K562 treated with DMSO at 1 percent for 24 hours (cell line): ENCODE data around the gene PPP2R3B. TPM values are rescaled to one million over a fixed set of nuclear protein-coding genes. Genes with fewer than 3 reads are reported as not detected.

Source experiments
- total RNA-seq: library from RNA; unstranded; fragments of 300-600 nt; gene quantifications from 2 replicates; pipeline ENCODE4 v1.2.3, GENCODE V29; 2022; ENCODE audit warnings: low read depth; ENCODE audit not compliant: insufficient read depth

The PPP2R3B gene
- 29.4 and 33.1 TPM in 2 replicates for total RNA-seq

GRCh38 chrX:386768-387575, at the start of gene PPP2R3B:
TSS of gene PPP2R3B (minus strand) at chrX:386907. CDS start at chrX:386691, 216 bp downstream.

GRCh38 chrX:318739-319578, 67.7 kb downstream of the PPP2R3B start, which contains the start of gene GTPBP6:
TSS of gene GTPBP6 (minus strand) at chrX:318796. CDS start at chrX:318787, 9 bp downstream.

Other genes starting within 250 kb of the PPP2R3B start
- gene PLCXD1, start 105.5 kb downstream of the PPP2R3B start, total RNA-seq = 97.4 and 98.1 TPM in 2 replicates
- 22.9 and 23.7 TPM in 2 replicates for gene GTPBP6, start 68.1 kb downstream of the PPP2R3B start, total RNA-seq
- not detected in 2 replicates for gene SHOX, start 243.9 kb upstream of the PPP2R3B start, total RNA-seq